Caki2 (cell line): Measurements from ENCODE around the gene G3BP1. TPM values are rescaled to one million over a fixed set of nuclear protein-coding genes. Genes with fewer than 3 reads are reported as not detected.
"Not testable (repeated sequence)": the region's sequence is repeated elsewhere in the genome, so short reads cannot be mapped to it uniquely, and the experiment has no call there.

Experiments used
- DNase-seq: peaks from one replicate; pipeline ENCODE4 v3.0.0-alpha.2; 2015; ENCODE audit warnings: low read depth
- in situ Hi-C: cut with HindIII; loops from 2 replicates; pipeline ENCODE4 v1.10.0; 2016; ENCODE audit warnings: low sequenced_read_pairs, low pct_unique_long_range_greater_than_20kb, mixed read lengths
- total RNA-seq: library from RNA; depleted of rRNA; stranded (reverse); fragments of >200 nt; shearing (Covaris generic); gene quantifications from 2 replicates; pipeline ENCODE4 v1.2.3, GENCODE V29; 2014; ENCODE audit warnings: low replicate concordance

G3BP1 gene
- total RNA-seq, 1 experiment from 2014 or later, result 91.9 TPM

- DNase-seq, result no peak
- in situ Hi-C loops, result no loop called here
Observed at GRCh38 chr5:151781201-151781600, 9.4 kb downstream of the G3BP1 start.

- DNase-seq, in situ Hi-C loops: not testable (repeated sequence)
Observed at GRCh38 chr5:151783664-151784063, 11.9 kb downstream of the G3BP1 start.

DNA sequence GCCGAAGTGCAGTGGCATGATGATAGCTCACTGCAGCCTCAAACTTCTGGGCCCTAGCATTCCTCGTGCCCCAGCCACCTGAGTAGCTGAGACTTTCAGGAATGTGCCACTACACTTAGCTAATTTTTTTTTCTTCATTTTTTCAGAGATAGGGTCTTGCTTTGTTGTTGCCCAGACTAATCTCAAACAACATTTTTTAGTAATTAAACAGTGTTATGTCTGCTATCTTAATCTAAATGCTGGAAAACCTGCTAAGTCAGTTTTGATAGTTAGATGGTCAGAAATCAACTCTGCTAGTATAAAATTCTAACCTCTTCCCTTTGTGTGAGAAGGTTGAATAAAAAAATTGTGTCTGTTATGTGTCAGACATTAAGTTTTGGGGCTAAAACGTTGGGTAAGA is 12.4 kb downstream of the G3BP1 start:
- no peak for DNase-seq
- in situ Hi-C loops, result no loop called here

- in situ Hi-C loops, result no loop called here
Observed at GRCh38 chr5:151786468-151786867, 14.7 kb downstream of the G3BP1 start.

DNA sequence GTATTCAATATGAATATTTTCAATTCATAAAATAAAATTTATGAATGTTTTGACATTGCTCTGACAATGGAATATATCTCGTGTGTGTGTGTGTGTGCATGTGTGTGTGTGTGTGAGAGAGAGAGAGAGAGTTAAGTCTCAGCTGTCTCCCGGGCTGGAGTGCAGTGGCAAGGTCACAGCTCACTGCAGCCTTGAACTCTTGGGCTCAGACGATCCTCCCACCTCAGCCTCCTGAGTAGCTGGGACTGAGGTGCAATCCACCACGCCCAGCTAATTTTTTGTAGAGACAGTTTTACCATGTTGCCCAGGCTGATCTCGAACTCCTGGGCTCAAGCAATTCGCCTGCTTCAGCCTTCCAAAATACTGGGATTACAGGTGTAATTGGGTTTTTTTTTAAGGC is 16.1 kb downstream of the G3BP1 start:
- in situ Hi-C loops, result no loop called here
- no peak for DNase-seq

More at GRCh38 chr5:151786468-151786867, 14.7 kb downstream of the G3BP1 start:
- DNase-seq, result no peak

- DNase-seq, result no peak
- in situ Hi-C loops, result no loop called here
Observed at GRCh38 chr5:151793358-151793757, 21.6 kb downstream of the G3BP1 start.

DNA sequence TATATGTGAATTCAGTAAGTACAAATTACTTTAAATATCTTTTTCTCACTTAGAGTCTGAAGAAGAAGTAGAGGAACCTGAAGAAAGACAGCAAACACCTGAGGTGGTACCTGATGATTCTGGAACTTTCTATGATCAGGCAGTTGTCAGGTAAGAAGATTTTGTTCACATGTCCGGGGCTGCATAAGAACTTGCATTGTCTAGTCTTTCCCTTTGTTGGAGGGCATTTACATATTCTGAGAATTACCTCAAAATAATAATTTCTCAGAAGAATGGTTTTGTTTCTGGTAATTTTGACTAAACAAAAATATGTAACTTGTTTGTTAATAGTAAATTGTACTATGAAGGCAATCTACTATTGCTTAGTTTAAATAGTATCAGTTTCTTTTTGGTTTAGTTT is 23.7 kb downstream of the G3BP1 start:
- DNase-seq, result no peak
- in situ Hi-C loops, result no loop called here

DNA sequence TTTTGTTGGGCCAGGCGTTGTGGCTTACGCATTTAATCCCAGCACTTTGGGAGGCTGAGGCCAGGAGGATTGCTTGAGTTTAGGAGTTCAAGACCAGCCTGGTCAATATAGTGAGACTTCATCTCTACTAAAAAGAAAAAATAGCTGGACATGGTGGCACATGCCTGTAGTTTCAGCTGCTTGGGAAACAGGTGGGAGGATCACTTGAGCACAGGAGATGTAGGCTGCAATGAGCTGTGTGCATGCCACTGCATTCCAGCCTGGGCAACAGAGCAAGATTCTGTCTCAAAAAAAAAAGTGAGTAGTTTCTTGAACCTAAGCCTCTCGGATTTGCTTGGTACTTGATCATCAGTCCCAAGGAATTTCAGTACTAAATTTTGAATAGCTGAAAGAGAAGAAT is 26.9 kb downstream of the G3BP1 start:
- DNase-seq, result no peak
- in situ Hi-C loops, result no loop called here

GRCh38 chr5:151799407-151799806 is 27.7 kb downstream of the G3BP1 start:
- DNase-seq, result no peak
- in situ Hi-C loops, result no loop called here

- in situ Hi-C loops, result no loop called here
- no peak for DNase-seq
Observed at GRCh38 chr5:151800532-151800931, 28.8 kb downstream of the G3BP1 start.

GRCh38 chr5:151805414-151806223 is 33.9 kb downstream of the G3BP1 start:
- in situ Hi-C loops, result no loop called here
- DNase-seq, result no peak

- DNase-seq, result no peak
- in situ Hi-C loops, result no loop called here
Observed at GRCh38 chr5:151808451-151809169, 36.9 kb downstream of the G3BP1 start.

DNA sequence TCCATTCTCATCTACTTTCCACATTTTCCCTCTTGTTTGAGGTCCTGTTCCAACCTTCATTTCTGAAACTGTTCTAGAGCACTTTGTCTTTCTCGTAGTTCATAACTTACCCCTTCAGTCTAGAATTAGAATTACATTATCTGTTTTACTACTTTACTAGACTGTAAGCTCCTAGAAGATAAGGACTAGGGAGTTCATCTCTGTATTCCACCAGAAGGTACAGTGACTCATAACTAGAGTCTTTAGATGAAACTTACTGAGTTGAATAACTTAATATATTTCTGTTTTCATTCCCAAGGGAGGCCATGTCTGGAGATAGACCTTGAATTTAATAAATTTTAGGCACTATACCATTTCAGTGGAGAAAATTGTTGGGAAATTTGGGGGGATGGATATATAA is 38.7 kb downstream of the G3BP1 start:
- DNase-seq, result no peak
- in situ Hi-C loops, result no loop called here

DNA sequence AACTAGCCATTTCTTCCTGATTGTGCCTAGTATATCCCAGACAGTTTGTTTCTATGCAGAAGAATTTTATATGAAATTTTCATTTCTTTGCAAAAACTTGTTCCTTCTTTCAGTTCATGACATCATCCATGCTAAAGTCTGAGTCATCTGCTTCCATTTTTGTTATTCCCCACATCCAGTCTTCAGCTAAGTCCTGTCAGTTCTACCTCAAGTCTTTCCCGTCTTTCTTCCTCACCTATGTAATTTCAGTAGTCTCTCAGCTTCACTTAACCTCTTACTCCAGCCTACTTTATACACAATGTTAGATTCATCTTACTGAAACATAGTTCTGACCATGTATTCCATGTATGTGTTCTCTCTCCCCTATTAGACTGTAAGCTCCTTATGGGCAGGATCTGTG is 39.1 kb downstream of the G3BP1 start:
- in situ Hi-C loops, result no loop called here
- DNase-seq, result no peak

DNA sequence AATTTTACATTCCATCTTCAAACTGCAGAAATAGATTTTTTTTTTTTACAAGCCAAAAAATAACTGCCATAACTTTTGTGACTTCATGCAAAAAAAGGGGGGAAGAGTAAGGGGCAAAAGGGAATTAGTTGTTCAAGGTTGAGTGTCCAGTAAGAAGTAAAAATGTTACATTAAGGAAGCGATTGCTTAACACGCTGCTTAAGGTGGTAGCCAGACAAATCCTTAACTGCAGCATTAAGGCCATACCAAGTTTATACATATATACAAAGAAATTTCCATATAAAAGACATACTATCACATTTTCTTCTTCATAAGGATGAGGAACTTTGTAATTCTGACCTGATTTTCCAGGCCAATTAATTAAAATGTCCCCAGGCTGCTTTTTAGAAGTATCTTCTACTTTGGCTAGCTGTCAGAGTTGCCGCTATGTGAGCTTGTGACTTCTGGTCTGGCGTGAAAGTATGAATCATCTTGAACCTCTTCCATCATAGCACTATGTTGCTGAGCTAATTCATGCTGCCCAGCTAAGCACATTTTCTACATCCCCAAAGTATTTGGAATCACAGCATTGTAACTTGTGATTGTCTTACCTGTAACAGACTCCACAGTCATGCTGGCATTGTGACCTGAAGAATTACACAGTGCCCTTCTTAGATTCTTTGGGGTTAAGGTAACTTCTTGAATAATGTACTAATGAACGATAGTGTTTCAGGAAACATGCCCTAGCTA is 40.0 kb downstream of the G3BP1 start:
- in situ Hi-C loops, result no loop called here

DNA sequence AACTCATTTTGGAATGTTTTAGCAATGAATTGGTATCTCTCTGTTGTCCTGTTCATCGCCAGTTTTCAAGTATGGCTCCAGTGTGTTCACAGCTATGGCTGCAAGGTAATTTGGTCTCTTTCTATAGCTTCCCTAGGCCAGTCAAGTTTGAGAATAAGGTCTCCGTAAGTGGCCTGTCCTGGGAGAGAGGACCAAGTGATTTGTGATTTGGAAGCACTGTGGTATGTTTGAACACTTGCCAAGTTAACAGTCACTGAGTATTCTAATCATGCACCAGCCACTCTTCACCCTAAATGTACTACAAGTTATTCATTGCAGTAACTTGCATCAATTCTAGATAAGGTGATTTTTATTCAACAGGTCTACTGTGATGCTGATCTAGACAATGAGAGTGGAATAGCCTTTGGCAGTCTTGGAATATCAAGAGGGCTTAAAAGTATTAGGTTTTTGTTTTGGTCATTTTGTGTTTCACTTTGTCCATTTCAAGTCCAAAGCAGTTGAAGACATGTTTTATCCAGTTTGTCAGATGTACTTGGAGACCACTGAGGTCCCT is 41.1 kb downstream of the G3BP1 start:
- DNase-seq, result no peak
- in situ Hi-C loops, result no loop called here

More for the DNA sequence above, 40.0 kb downstream of the G3BP1 start:
- DNase-seq, result no peak

GRCh38 chr5:151815051-151815450 is 43.3 kb downstream of the G3BP1 start:
- no peak for DNase-seq
- in situ Hi-C loops, result no loop called here

GRCh38 chr5:151819830-151820229 is 48.1 kb downstream of the G3BP1 start:
- DNase-seq, result no peak
- in situ Hi-C loops, result no loop called here

- in situ Hi-C loops, result no loop called here
- no peak for DNase-seq
Observed at GRCh38 chr5:151820271-151820670, 48.5 kb downstream of the G3BP1 start.
